HEK293 (cell line): ENCODE data around the gene SHD.

Source experiments
- CTCF ChIA-PET: fragments of 350-600 bp; formaldehyde crosslinking; extraction: SDS; loops from one replicate; lab custom pipeline; 2021; ENCODE audit warnings: antibody characterized with exemption; lab: Yijun Ruan, JAX
- POLR2A ChIA-PET: fragments of 300-600 bp; formaldehyde crosslinking; extraction: SDS; loops from one replicate; lab custom pipeline; 2020; ENCODE audit warnings: antibody characterized with exemption, inconsistent platforms; lab: Yijun Ruan, JAX
- H3K27ac ChIP-seq: fragments of 200-500 bp; sonication (Bioruptor generic); 2 replicates; pipeline ENCODE4 v1.5.1; 2014; ENCODE audit warnings: low read depth, low read length, control low read depth, inconsistent platforms; ENCODE audit errors: extremely low read depth
- H3K36me3 ChIP-seq, 2 experiments: fragments of 200-500 bp in 1 of 2; sonication (Bioruptor generic) in 1 of 2; 1 replicate in 1 of 2; 2 replicates in 1 of 2; pipeline ENCODE4 v1.5.1; 2014 to 2017; ENCODE audit warnings: inconsistent platforms in 2 of 2, low read length in 2 of 2; ENCODE audit not compliant: control insufficient read depth in 2 of 2, insufficient read depth in 1 of 2
- H3K4me1 ChIP-seq: fragments of 200-500 bp; sonication (Bioruptor generic); 2 replicates; pipeline ENCODE4 v1.5.1; 2014; ENCODE audit warnings: mild to moderate bottlenecking, low read length, inconsistent platforms; ENCODE audit not compliant: control insufficient read depth, insufficient read depth
- H3K4me3 ChIP-seq: 2 replicates; pipeline ENCODE4 v1.5.1; 2011; ENCODE audit warnings: low read depth, mild to moderate bottlenecking, control low read depth, low read length, moderate library complexity
- H3K9me3 ChIP-seq: fragments of 200-500 bp; sonication (Bioruptor generic); 2 replicates; pipeline ENCODE4 v1.5.1; 2014; ENCODE audit warnings: low read depth, low read length, inconsistent platforms; ENCODE audit not compliant: control insufficient read depth, insufficient read depth
- FEZF1 ChIP-seq: fragments of 450-650 bp; formaldehyde crosslinking; IDR thresholded peaks from 2 replicates; pipeline ENCODE4 v1.5.1; 2016; ENCODE audit warnings: missing biosample characterization, missing genetic modification characterization
- KLF10 ChIP-seq: fragments of 450-650 bp; IDR thresholded peaks from 2 replicates; pipeline ENCODE4 v1.5.1; 2018; ENCODE audit warnings: missing biosample characterization, mild to moderate bottlenecking, missing genetic modification characterization
- ZBTB1 ChIP-seq: fragments of 450-650 bp; formaldehyde crosslinking; IDR thresholded peaks from 2 replicates; pipeline ENCODE4 v1.5.1; 2016; ENCODE audit warnings: missing biosample characterization, missing genetic modification characterization
- ZBTB20 ChIP-seq: fragments of 450-650 bp; formaldehyde crosslinking; IDR thresholded peaks from 2 replicates; pipeline ENCODE4 v1.5.1; 2016; ENCODE audit warnings: missing biosample characterization, missing genetic modification characterization
- ZFHX2 ChIP-seq: fragments of 450-650 bp; formaldehyde crosslinking; conservative IDR thresholded peaks from 2 replicates; pipeline ENCODE4 v1.5.1; 2016; ENCODE audit warnings: missing biosample characterization, missing genetic modification characterization
- ZFP3 ChIP-seq: fragments of 450-650 bp; formaldehyde crosslinking; IDR thresholded peaks from 2 replicates; pipeline ENCODE4 v1.5.1; 2016; ENCODE audit warnings: low read depth, missing biosample characterization, missing genetic modification characterization
- ZFP41 ChIP-seq: fragments of 450-650 bp; formaldehyde crosslinking; IDR thresholded peaks from 2 replicates; pipeline ENCODE4 v1.5.1; 2016; ENCODE audit warnings: missing biosample characterization, missing genetic modification characterization, borderline replicate concordance
- ZIC2 ChIP-seq: fragments of 450-650 bp; formaldehyde crosslinking; IDR thresholded peaks from 2 replicates; pipeline ENCODE4 v1.5.1; 2016; ENCODE audit warnings: missing biosample characterization, missing genetic modification characterization
- ZNF121 ChIP-seq: fragments of 450-650 bp; formaldehyde crosslinking; IDR thresholded peaks from 2 replicates; pipeline ENCODE4 v1.5.1; 2016; ENCODE audit warnings: missing biosample characterization, missing genetic modification characterization
- ZNF169 ChIP-seq: fragments of 450-650 bp; formaldehyde crosslinking; IDR thresholded peaks from 2 replicates; pipeline ENCODE4 v1.5.1; 2016; ENCODE audit warnings: missing biosample characterization, missing genetic modification characterization
- ZNF19 ChIP-seq: fragments of 450-650 bp; formaldehyde crosslinking; IDR thresholded peaks from 2 replicates; pipeline ENCODE4; 2016; ENCODE audit warnings: missing biosample characterization, missing genetic modification characterization, low read depth
- ZNF2 ChIP-seq: fragments of 450-650 bp; formaldehyde crosslinking; IDR thresholded peaks from 2 replicates; pipeline ENCODE4 v1.5.1; 2016; ENCODE audit warnings: missing biosample characterization, missing genetic modification characterization
- ZNF202 ChIP-seq: fragments of 450-650 bp; formaldehyde crosslinking; IDR thresholded peaks from 2 replicates; pipeline ENCODE4 v1.5.1; 2016; ENCODE audit warnings: missing biosample characterization, missing genetic modification characterization, borderline replicate concordance
- ZNF214 ChIP-seq: fragments of 450-650 bp; formaldehyde crosslinking; IDR thresholded peaks from 2 replicates; pipeline ENCODE4 v1.5.1; 2017; ENCODE audit warnings: missing biosample characterization, mild to moderate bottlenecking, missing genetic modification characterization, borderline replicate concordance
- ZNF292 ChIP-seq: fragments of 450-650 bp; formaldehyde crosslinking; IDR thresholded peaks from 2 replicates; pipeline ENCODE4 v1.5.1; 2016; ENCODE audit warnings: low read depth, missing biosample characterization, missing genetic modification characterization, borderline replicate concordance
- ZNF335 ChIP-seq: fragments of 450-650 bp; formaldehyde crosslinking; conservative IDR thresholded peaks from 2 replicates; pipeline ENCODE4 v1.5.1; 2016; ENCODE audit warnings: missing biosample characterization, missing genetic modification characterization
- ZNF341 ChIP-seq: fragments of 450-650 bp; formaldehyde crosslinking; IDR thresholded peaks from 2 replicates; pipeline ENCODE4; 2016; ENCODE audit warnings: low read depth, missing biosample characterization, missing genetic modification characterization
- ZNF391 ChIP-seq: fragments of 450-650 bp; formaldehyde crosslinking; IDR thresholded peaks from 2 replicates; pipeline ENCODE4 v1.5.1; 2016; ENCODE audit warnings: low read depth, missing biosample characterization, missing genetic modification characterization, borderline replicate concordance
- ZNF501 ChIP-seq: fragments of 450-650 bp; formaldehyde crosslinking; IDR thresholded peaks from 2 replicates; pipeline ENCODE4 v1.5.1; 2016; ENCODE audit warnings: missing biosample characterization, missing genetic modification characterization
- ZNF510 ChIP-seq: fragments of 450-650 bp; formaldehyde crosslinking; IDR thresholded peaks from 2 replicates; pipeline ENCODE4 v1.5.1; 2018; ENCODE audit warnings: mild to moderate bottlenecking, missing genetic modification characterization, missing biosample characterization; ENCODE audit not compliant: insufficient replicate concordance
- ZNF76 ChIP-seq: fragments of 450-650 bp; formaldehyde crosslinking; IDR thresholded peaks from 2 replicates; pipeline ENCODE4; 2016; ENCODE audit warnings: low read depth, missing biosample characterization, missing genetic modification characterization, borderline replicate concordance
- TF ChIP-seq, protein P1 (sequence below): fragments of 450-650 bp; formaldehyde crosslinking; IDR thresholded peaks from 2 replicates; pipeline ENCODE4 v1.5.1; 2017; ENCODE audit warnings: missing biosample characterization, missing genetic modification characterization
- TF ChIP-seq, protein P2 (sequence below): fragments of 450-650 bp; formaldehyde crosslinking; IDR thresholded peaks from 2 replicates; pipeline ENCODE4 v1.5.1; 2016; ENCODE audit warnings: missing biosample characterization, missing genetic modification characterization

Gene SHD

DNA sequence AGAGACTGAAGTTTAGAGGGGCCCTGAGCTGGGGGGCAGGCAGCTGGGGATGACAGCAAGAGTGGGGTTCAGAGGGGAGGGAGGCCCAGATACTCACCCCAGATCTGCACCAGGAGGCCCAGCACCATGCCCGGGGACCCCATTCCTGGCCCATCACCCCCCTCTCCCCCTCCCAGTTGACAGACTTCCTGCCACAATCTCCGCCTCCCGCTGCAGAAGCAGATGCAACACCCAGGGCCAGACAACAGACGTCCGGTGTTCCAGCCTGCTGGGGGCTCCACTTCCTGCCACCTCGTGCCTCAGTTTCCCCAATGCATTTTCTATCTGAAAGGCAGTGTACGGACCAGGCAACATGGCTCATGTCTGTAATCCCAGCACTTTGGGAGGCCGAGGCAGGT is 23.2 kb downstream of the SHD start, which contains the start of gene TMIGD2:
Gene TMIGD2, minus strand, starts transcription at position 147 of the 398 bp plus-strand sequence. Its CDS starts 4 bp downstream, at position 143.
- H3K9me3 ChIP-seq = no peaks in the 10 kb centered on the region
- no peak for TF ChIP-seq ZNF391 (tag by site-specific recombination)
- no peak for TF ChIP-seq ZNF19
- no peak for TF ChIP-seq ZNF2
- no peak for TF ChIP-seq ZNF202
- TF ChIP-seq ZBTB1 (tag by site-specific recombination) = no peak
- TF ChIP-seq ZNF292 (tag by site-specific recombination) = no peak
- TF ChIP-seq ZNF510 = no peak
- no peak for TF ChIP-seq ZIC2 (tag by site-specific recombination)
- TF ChIP-seq ZNF169 (tag by site-specific recombination) = no peak
- TF ChIP-seq ZFP41 (tag by site-specific recombination) = no peak
- no peak for TF ChIP-seq ZNF214 (tag by site-specific recombination)
- TF ChIP-seq ZNF121 (tag by site-specific recombination) = no peak
- TF ChIP-seq ZFHX2 (tag by site-specific recombination) = no peak
- no peak for TF ChIP-seq KLF10 (tag by site-specific recombination)
- TF ChIP-seq, protein P1, sequence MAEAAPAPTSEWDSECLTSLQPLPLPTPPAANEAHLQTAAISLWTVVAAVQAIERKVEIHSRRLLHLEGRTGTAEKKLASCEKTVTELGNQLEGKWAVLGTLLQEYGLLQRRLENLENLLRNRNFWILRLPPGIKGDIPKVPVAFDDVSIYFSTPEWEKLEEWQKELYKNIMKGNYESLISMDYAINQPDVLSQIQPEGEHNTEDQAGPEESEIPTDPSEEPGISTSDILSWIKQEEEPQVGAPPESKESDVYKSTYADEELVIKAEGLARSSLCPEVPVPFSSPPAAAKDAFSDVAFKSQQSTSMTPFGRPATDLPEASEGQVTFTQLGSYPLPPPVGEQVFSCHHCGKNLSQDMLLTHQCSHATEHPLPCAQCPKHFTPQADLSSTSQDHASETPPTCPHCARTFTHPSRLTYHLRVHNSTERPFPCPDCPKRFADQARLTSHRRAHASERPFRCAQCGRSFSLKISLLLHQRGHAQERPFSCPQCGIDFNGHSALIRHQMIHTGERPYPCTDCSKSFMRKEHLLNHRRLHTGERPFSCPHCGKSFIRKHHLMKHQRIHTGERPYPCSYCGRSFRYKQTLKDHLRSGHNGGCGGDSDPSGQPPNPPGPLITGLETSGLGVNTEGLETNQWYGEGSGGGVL = no peak
- no peak for TF ChIP-seq ZNF501 (tag by site-specific recombination)
- TF ChIP-seq, all 188 proteins: peak for 0
- ChIA-PET POLR2A (no interaction called here), CTCF (interaction anchor here (1.7 kb wide), 1 partner anchor 35 kb away, joined by 6 read pairs; no protein-coding TSS in a partner anchor)
- Histone ChIP-seq H3K4me1 (no peaks in the 10 kb centered on the region), H3K27ac (no peak within 1 kb of the TSS), H3K4me3 (no peak within 1 kb of the TSS), H3K36me3 (peaks cover 0 to 13% of the 10 kb centered on the region in 2 experiments; a peak in 2 of 3 replicates)

DNA sequence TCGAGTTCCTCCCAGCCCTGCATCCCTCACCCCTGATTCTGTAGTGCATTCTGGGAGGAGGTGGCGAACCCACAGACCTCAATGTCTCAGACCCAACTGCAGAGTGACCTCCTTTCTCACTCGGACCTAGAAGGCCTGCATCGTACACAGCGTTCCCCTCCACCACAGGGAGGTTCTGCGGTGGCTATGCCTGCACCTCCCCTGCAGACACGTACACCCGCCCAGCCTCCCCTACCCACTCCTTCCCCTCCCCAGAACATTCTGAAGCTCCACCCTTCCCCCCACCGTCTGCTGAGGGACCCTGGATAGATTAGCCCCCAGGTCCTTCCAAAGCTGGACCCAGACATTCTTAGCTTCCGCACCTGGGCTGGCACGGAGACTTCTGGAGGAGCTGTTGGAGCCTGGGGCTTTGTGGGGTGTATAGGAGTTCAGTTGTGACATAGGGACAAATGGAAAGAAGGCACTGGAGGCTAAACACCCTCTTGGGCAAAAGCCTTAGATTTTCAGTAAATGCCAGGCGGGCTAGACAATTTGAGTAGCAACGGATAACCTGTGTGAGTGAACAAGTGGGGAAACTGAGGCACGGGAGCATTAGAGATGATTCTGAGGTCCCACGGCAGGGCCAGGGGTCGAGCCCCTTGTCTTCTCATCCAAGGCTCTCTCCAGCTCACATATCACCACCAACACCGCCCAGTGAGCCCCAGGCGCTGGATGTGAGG is 24.9 kb downstream of the SHD start:
- no peak overlapping the region for H3K4me3 ChIP-seq
- ChIA-PET POLR2A (interaction anchor here (0.6 to 1.2 kb wide), 4 partner anchors 16 to 115 kb away, joined by 3 to 4 read pairs (median 4); partner anchors contain the start of gene MPND), CTCF (no interaction called here)
- H3K9me3 ChIP-seq = no peaks in the 10 kb centered on the region
- peaks cover 0 to 18% of the 10 kb centered on the region in 2 experiments; a peak in 2 of 3 replicates for H3K36me3 ChIP-seq
- H3K4me1 ChIP-seq = no peaks in the 10 kb centered on the region
- H3K27ac ChIP-seq = no peak overlapping the region
- TF ChIP-seq, protein P2, sequence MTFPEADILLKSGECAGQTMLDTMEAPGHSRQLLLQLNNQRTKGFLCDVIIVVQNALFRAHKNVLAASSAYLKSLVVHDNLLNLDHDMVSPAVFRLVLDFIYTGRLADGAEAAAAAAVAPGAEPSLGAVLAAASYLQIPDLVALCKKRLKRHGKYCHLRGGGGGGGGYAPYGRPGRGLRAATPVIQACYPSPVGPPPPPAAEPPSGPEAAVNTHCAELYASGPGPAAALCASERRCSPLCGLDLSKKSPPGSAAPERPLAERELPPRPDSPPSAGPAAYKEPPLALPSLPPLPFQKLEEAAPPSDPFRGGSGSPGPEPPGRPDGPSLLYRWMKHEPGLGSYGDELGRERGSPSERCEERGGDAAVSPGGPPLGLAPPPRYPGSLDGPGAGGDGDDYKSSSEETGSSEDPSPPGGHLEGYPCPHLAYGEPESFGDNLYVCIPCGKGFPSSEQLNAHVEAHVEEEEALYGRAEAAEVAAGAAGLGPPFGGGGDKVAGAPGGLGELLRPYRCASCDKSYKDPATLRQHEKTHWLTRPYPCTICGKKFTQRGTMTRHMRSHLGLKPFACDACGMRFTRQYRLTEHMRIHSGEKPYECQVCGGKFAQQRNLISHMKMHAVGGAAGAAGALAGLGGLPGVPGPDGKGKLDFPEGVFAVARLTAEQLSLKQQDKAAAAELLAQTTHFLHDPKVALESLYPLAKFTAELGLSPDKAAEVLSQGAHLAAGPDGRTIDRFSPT = no peak
- TF ChIP-seq FEZF1 (tag by site-specific recombination) (no peak), ZNF169 (tag by site-specific recombination) (no peak), ZNF341 (tag by site-specific recombination) (peak; percentile 47; the same call in 1 of the 2 replicates), ZFP3 (tag by site-specific recombination) (peak; percentile 99), ZNF76 (peak; percentile 23; the same call in 1 of the 2 replicates), ZBTB20 (0 out of 2 replicates have a peak, but pooled peaks have one; percentile 13), ZFHX2 (tag by site-specific recombination) (no peak), ZNF335 (tag by site-specific recombination) (peak; percentile 62)
